Embryonic facial prominence (tissue), 1 donor: ENCODE results near the gene C1orf122.

Experiments used
- DNase-seq: peaks from one replicate; pipeline ENCODE4 v3.0.0-alpha.2; 2016; ENCODE audit errors: extremely low spot score

C1orf122 gene

DNA sequence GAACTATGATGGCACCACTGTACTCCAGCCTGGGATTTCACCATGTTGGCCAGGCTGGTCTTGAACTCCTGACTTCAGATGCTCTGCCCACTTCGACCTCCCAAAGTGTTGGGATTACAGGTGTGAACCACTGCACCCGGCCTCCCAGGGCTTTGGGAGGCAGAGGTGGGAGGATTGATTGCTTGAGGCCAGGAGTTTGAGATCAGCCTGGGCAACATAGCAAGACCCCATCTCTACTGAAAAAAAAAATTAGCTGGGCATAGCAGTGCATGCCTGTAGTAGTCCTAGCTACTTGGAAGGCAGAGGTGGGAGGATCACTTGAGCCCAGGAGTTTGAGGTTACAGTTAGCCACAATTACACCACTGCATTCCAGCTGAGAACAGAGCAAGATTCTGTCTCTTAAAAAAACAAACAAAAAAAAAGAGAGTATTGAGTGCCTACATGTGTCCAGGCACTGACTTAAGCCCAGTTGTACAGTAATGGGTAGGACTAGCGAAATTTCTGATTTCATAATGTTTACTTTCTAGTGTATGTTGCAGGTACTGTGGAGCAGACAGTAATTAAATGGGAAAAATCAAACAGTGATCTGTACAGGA, 9.7 kb upstream of the C1orf122 start:
- DNase-seq = no peak

- no peak for DNase-seq
Measured at GRCh38 chr1:37802439-37802838, 5.2 kb upstream of the C1orf122 start.

DNA sequence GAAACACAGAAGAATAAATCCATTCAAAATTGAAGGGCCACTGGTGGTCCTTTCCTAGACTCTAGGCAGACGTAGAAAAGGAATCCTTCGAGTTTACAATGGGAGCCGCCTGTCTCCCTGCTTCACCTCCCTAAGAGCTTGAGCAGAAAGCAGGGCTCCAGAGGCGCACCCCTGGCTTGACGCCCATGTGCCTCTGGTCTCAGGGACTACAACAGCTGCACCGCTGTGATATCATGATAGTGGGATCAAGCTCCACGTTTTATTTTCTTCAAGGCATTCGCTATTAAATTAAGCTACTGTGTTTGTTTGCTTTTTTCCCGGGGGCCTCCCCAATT, 403 bp upstream of the C1orf122 start:
- no peak for DNase-seq

DNA sequence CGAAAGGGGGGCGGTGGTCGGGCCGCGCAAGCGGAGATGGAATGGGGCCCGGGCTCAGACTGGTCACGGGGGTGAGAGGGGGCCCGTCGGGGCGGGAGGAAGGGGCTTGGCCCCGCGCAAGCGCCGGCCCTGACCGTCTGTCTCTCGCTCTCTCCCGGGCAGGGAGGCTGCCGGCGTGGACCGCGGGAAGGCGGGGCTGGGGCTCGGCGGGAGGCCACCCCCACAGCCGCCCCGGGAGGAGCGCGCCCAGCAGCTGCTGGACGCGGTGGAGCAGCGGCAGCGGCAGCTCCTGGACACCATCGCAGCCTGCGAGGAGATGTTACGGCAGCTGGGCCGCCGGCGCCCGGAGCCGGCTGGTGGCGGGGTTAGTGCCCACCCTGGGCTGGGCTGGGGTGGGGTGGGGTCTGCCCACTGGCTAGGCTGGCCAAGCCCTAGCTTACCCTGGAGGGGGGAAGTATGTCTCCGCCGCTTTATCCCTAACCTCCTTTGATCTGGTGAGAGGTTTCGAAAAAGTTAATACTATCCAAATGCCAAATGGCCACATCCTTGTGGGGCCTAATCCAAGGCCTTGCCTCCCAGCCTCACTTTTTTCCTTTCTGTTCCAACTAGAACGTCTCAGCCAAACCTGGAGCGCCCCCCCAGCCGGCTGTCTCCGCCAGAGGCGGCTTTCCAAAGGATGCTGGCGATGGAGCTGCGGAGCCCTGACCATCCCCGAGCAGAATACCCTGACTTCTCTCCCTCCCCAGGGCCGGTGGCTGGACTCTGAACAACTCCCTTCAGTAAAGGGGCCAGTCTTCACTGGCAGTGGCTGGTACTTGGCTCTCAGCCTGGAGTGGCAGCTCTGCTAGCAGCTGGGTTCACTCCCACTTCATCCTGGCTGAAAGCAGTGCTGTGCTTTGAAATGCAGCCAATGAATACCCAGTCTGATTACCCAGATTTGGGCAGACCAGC, 1.1 kb downstream of the C1orf122 start:
- DNase-seq = no peak

DNA sequence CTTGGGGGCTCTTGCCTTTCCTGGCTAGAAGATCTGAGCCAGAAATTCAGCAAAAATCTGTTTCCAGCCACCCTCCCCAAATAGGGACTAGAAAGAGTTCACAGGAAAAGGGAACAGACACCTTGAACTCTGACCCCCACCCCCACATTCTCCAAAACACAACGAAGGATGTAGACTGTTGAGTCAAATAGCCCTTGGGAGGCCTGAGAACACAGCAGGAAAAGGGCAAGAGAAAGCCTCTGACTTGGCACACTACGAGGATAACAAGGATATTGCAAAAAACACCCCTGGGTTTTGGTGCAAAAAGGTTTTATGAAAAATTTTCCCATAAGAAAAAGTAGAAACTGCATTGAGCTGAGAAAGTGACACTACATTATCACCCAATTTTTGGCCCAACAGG, 2.4 kb downstream of the C1orf122 start:
- no peak for DNase-seq

DNA sequence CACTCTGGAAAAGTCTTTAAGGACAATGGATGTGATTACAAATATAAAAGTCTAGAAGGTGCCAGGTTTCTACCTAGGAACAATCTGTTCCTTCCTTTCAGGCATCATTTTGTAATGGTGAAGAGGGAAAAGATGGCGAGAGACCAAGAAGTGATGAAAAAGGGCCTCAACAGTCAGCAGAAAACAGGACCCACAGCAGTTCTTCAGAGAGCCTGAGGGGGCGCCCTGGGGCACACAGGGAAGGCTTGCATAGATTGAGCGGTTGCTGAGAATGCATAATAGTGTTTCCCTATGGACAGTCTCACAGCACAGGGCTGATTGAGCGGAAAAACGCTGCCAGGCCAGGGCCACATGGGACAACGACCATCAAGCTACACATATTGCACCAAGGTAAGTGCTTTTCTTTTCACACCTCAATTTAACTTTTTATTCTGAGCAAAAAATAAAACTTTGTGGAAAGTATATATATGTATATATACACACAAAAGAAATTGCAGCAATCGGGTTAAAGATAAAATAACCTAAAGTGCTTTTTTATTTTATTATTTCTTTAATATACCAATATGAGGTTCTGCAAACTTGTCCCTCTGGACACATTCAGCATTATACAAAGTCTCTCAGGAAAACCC, 3.6 kb downstream of the C1orf122 start:
- DNase-seq = no peak

GRCh38 chr1:37813529-37814145, 6.0 kb downstream of the C1orf122 start:
- no peak for DNase-seq

GRCh38 chr1:37814252-37814651, 6.7 kb downstream of the C1orf122 start:
- DNase-seq = no peak

- DNase-seq = no peak
Measured at GRCh38 chr1:37817481-37817880, 9.9 kb downstream of the C1orf122 start.

- DNase-seq = no peak
Measured at GRCh38 chr1:37821481-37821880, 13.9 kb downstream of the C1orf122 start.

GRCh38 chr1:37822906-37823815, 15.6 kb downstream of the C1orf122 start:
- DNase-seq = no peak

DNA sequence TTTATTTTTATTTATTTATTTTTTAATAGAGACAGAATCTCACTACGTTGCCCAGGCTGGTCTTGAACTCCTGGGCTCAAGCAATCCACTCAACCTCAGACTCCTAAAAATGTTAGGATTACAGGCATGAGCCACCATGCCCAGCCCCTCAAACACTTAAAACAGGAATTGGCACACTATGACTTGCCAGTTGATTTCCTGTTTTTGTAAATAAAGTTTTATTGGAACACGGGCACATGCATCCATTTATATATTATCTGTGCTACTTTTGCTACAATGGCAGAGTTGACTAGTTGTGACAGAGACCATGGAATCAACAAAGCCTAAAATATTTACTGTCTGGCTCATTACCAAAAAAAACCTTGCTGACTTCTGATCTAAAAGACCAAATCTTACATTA, 16.4 kb downstream of the C1orf122 start:
- DNase-seq = no peak

DNA sequence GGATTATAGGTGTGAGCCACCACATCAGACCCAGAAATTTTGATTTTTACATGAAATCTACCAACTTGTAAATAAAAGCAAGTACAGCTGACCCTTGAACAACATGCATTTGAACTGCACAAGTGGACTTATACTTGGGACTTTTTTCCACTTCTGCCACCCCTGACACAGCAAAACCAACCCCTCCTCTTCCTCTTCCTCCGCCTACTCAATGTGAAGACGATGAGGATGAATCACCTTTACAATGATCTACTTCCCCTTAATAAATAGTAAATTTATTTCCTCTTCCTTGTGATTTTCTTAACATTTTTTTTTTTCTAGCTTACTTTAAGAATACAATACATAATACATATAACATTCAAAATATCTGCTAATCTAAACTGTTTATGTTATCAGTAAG, 17.9 kb downstream of the C1orf122 start:
- DNase-seq = no peak

GRCh38 chr1:37828410-37829074, 21.0 kb downstream of the C1orf122 start:
- no peak for DNase-seq

GRCh38 chr1:37831109-37831508, 23.5 kb downstream of the C1orf122 start:
- no peak for DNase-seq

DNA sequence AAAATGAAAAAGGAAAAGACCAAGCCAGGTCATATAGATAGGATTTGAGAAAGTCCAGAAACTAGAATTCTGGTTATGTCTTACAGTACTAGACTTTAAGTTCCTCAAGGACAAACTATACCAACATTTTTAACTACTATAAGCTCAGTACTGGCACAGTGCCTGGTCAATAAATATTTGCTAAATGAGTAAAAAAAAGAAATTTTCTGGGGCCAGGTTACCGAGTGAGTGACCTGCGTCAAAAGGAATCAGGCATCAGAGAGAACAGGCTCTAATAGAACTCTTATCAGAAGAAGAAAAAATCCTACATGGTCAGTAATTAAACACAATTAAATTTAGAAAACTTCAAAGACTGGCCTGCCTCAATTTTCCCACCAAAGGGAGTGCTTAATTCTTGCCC, 24.2 kb downstream of the C1orf122 start:
- DNase-seq = no peak

DNA sequence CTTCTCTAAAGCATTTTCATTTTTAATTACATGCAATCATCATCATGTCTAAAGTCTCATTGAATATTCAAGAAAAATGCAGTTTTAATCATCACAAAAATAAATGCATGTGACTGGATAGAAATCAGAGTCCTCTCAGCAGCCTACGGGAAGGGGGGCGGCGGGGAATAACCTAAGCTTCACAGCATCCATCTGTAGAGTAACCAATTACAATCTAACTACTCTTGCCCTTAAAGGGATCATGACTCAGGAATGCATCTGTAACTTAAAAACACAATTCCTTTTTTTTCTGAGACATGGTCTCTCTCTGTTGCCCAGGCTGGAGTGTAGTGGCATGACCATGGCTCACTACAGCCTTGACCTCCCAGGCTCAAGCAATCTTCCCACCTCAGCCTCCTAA, 29.2 kb downstream of the C1orf122 start:
- DNase-seq = no peak

GRCh38 chr1:37839676-37840075, 32.1 kb downstream of the C1orf122 start:
- DNase-seq = no peak

GRCh38 chr1:37840711-37841110, 33.1 kb downstream of the C1orf122 start:
- DNase-seq = no peak

DNA sequence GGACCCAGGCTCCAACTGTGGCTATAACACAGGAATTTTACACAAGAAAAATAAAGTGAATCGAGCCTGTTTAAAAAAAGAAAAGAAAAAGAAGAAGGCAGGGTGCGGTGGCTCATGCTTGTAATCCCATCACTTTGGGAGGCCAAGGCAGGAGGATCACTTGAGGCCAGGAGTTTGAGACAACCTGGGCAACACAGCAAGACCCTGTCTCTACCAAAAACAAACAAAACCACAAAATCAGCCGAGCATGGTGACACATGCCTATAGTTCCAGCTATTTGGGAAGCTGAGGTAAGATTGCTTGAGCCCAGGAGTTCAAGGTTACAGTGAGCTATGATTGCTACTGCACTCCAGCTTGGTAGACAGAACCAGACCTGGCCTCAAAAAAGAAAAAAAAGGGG, 34.1 kb downstream of the C1orf122 start:
- DNase-seq = no peak

GRCh38 chr1:37844536-37844935, 36.9 kb downstream of the C1orf122 start:
- no peak for DNase-seq
